Activated CD4-positive, alpha-beta T cell treated with anti-CD3 and anti-CD28 coated beads for 24 hours (primary cell): Measurements from ENCODE around the gene WDR93.
A peak's percentile ranks its signal among the peaks of the same experiment; 100 is the strongest.
"Not testable (repeated sequence)": the region's sequence is repeated elsewhere in the genome, so short reads cannot be mapped to it uniquely, and the experiment has no call there.

Source experiments
- DNase-seq, 2 donors: peaks; one replicate each; pipeline ENCODE4 v3.0.0-alpha.2; 2020; ENCODE audit warnings: low read depth in 2 of 2

Gene WDR93

GRCh38 chr15:89685995-89686394, 4.6 kb upstream of the WDR93 start:
- DNase-seq = no peak

- DNase-seq = no peak
Measured at GRCh38 chr15:89686522-89686921, 4.1 kb upstream of the WDR93 start.

GRCh38 chr15:89689930-89690275, 708 bp upstream of the WDR93 start:
- not testable (repeated sequence) for DNase-seq

- DNase-seq = no peak
Measured at GRCh38 chr15:89693091-89693490, 2.5 kb downstream of the WDR93 start.

DNA sequence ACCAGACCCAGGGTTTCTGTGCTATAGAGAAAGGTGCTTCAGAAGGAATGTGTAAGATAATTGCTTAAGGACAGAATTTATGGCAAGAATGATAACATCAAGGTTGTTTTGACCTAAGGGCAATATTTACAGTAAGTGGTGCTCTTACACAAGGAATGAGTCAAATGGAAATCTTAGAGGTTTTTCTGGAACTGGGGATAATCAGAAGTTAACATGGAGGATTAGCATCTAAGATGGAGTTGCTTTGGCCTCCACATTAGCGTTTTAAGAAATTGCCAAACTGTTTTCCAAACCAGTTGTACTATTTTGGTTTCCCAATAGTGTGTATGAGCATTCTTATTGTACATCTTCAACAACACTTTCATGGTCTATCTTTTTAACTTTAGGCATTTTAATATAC, 3.1 kb downstream of the WDR93 start:
- no peak for DNase-seq

GRCh38 chr15:89695198-89695597, 4.6 kb downstream of the WDR93 start:
- DNase-seq = no peak

GRCh38 chr15:89704411-89704810, 13.8 kb downstream of the WDR93 start:
- no peak for DNase-seq

- DNase-seq = no peak
Measured at GRCh38 chr15:89707577-89707976, 17.0 kb downstream of the WDR93 start.

- no peak for DNase-seq
Measured at GRCh38 chr15:89714775-89715174, 24.2 kb downstream of the WDR93 start.

DNA sequence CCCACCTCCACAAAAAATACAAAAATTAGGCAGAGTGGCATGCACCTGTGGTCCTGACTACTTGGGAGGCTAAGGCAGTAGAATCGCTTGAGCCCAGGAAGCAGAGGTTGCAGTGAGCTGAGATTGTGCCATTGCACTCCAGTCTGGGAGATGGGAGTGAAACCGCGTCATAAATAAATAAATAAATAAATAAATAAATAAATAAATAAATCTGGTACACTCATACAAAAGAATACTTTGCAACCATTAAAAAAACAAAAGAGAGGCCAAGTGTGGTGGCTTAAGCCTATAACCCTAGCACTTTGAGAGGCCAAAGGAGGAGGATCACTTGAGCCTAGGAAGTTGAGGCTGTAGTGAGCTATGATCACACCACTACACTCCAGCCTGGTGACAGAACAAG, 32.4 kb downstream of the WDR93 start:
- DNase-seq = no peak

DNA sequence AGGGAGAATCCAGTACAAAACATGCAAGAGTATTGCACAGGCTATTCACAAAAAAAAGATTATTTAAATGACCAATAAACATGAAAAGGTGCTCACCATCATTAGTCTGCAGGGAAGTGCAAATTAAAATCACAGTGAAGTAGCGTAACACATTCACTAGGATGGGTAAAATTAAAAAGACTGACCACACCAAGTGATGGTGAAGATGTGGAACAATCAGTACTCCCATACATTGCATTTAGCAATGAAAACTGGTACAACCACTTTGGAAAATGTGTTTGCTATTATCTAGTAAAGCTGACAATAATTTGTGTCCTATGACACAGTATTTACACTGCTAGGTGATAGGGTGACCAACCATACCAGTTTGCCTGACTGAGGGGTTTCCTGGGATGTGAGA, 34.0 kb downstream of the WDR93 start:
- no peak for DNase-seq

DNA sequence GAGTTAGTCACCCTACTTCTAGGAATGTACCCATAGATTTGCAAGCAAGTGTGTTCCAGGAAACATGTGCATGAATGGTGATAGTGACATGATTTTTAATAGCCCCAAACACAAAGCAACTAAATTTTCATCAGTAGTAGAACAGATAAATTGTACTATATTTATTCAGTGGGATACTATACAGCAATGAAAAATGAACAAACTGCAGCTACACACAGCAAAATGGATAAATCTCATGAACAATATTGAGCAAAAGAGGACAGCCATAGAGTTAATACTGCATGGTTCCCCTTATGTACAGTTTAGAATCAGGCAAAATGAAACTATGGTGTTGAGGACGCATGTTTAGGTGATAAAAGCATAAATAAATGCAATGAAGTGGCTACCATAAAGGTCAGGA, 34.5 kb downstream of the WDR93 start:
- no peak for DNase-seq

- no peak for DNase-seq
Measured at GRCh38 chr15:89728254-89728653, 37.6 kb downstream of the WDR93 start.

- no peak for DNase-seq
Measured at GRCh38 chr15:89731275-89731674, 40.7 kb downstream of the WDR93 start.

DNA sequence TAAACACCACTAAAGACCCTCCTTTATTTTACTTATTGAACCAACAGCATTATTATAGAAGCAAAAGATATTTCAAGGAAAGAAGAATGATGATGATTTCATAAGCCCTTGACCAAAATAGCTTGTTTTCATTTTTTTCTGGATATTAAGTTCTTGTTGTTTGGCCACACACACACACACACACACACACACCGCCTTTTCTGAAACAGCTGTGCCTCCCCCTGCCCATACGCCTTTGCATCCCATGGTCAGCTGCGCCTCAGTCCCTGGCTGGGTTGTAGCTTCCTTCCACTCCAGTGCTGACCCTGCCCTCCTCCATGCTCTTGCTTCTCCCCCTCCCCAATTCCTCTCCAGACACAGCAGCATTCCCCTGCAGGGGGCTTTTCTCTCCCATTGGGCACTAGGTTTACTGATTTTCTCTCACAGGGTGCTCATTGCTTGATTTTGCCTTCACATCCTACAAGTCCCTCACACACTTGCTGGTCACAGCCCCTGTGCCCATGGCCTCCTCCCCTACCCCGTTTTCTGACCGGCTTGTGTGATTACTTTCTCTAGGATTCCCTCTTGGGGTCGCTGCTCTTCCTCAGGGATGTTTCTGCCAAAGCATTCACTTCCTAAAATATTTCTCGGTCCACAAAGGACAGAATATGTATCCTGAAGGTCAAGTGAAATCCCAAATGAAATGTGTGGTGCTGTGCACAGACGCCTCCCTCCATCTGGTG, 42.0 kb downstream of the WDR93 start:
- no peak for DNase-seq

DNA sequence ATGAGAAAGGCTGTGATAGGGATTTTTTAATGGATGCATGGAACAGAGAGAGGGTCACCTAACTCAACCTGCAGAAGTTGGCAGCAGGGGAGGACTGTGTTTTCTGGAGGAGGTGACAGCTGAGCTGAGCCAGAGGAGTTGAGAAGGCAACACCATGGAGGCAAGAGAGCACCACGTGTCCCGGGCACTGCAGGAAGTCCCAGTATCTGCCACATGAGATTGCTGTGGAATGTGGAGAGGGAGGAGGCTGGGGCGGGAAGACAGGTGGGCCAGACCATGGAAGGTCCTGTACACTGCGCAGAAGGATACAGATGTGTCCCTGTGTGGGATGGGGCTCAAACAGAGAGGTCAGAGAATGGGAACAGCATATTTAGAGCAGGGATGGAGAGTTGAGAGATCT, 45.2 kb downstream of the WDR93 start:
- DNase-seq = no peak

GRCh38 chr15:89740137-89740536, 49.5 kb downstream of the WDR93 start:
- peak in 1 of 2 donors; percentile 59 for DNase-seq

GRCh38 chr15:89743011-89743410, 52.4 kb downstream of the WDR93 start:
- DNase-seq = no peak

GRCh38 chr15:89743594-89743993, 53.0 kb downstream of the WDR93 start:
- no peak for DNase-seq

GRCh38 chr15:89745131-89745530, 54.5 kb downstream of the WDR93 start:
- DNase-seq = no peak

GRCh38 chr15:89745768-89746167, 55.2 kb downstream of the WDR93 start:
- no peak for DNase-seq

DNA sequence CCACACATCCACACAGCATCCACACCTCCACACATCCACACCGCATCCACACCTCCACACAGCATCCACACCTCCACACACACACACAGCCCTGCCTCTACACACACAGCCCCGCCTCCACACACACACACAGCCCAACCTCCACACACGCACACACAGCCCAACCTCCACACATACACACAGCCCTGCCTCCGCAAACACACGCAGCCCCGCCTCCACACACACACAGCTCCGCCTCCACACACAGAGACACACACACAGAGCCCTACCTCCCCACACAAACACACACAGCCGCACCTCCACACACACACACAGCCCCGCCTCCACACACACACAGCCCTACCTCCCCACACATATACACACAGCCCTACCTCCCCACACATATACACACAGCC, 55.8 kb downstream of the WDR93 start:
- no peak for DNase-seq

DNA sequence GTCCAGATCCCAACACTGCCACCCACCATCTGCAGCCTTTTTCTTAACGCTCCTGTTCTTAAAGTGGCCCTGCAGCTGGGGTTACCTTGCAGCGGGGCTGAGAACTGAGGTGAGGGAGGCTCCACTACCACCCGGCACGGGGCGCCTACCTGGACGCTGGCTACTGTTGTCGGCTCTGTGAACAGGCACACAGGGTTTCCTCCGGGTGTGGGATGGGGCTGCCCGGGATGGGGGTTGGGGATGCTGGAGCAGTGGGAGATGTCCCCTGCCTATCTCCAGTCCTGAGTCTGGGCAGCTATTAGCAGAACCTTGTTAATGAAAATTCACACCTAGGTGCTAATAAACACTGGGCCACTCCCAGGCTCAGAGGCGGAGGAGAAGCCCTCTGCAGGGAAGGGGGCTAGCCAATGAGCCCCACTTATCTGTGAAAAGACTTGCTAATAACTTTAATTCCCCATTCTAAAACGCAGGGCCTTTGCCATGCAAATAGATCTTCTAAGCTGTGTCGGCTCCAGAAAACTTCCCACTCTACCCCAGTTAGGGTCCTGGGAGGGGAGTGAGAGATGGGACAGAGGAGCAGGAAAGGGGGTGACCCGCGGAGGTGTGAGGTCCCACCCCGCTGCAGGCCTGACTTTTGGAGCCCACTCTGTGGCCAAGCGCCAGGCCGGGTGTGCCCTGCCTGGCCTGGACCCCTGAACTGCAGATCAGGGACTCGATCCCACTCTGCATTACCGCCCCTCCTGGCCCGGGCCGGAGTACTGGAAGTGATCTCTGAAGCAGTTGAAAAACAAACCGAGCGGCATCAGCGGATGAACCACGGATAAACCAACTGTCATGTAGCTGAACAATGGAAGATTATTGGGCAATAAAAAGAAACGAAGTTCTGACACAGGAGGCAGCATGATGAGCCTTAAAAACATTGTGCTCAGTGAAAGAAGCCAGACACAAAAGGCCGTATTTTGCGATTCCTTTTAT, 57.4 kb downstream of the WDR93 start:
- no peak for DNase-seq
